K562 (cell line): ENCODE measurements around the gene KAT2B. TPM values are rescaled to one million over a fixed set of nuclear protein-coding genes. Genes with fewer than 3 reads are reported as not detected.

Experiments
- ARID1B ChIP-seq: fragments of 450-650 bp; IDR thresholded peaks from 2 replicates; pipeline ENCODE4 v1.6.1; 2016; ENCODE audit warnings: antibody characterized with exemption, mild to moderate bottlenecking, inconsistent platforms
- BMI1 ChIP-seq: fragments of 150-350 bp; IDR thresholded peaks from 2 replicates; pipeline ENCODE4 v1.6.1; 2014; ENCODE audit warnings: low read length
- BRF1 ChIP-seq: IDR thresholded peaks from 3 replicates; pipeline ENCODE4 v1.6.1; 2011; ENCODE audit warnings: borderline replicate concordance, mild to moderate bottlenecking; ENCODE audit not compliant: insufficient read length; ENCODE audit errors: extremely low read depth
- CBFA2T2 ChIP-seq: fragments of 450-650 bp; conservative IDR thresholded peaks from 2 replicates; pipeline ENCODE4 v1.6.1; 2017; ENCODE audit warnings: mild to moderate bottlenecking
- CBFA2T3 ChIP-seq: fragments of 450-650 bp; IDR thresholded peaks from 2 replicates; pipeline ENCODE4 v1.6.1; 2017
- CSDE1 ChIP-seq, 2 experiments: fragments of 450-650 bp; IDR thresholded peaks; 2 replicates each; pipeline ENCODE4 v1.6.1; 2016; ENCODE audit warnings: mild to moderate bottlenecking in 1 of 2
- DMBX1 ChIP-seq: fragments of 250-450 bp; sonication (Bioruptor Pico); IDR thresholded peaks from 2 replicates; pipeline ENCODE4 v1.8.0; 2022; ENCODE audit warnings: inconsistent platforms, mild to moderate bottlenecking, moderate library complexity, borderline replicate concordance
- DPF2 ChIP-seq: fragments of 450-650 bp; IDR thresholded peaks from 2 replicates; pipeline ENCODE4 v1.6.1; 2016
- EP300 ChIP-seq: IDR thresholded peaks from 2 replicates; pipeline ENCODE4 v1.6.1; 2012; ENCODE audit warnings: low read length, improper control_type of control experiment
- FOXJ2 ChIP-seq: fragments of 200-800 bp; sonication (Bioruptor generic); IDR thresholded peaks from 2 replicates; pipeline ENCODE4 v1.6.1; 2016; ENCODE audit warnings: missing genetic modification characterization, missing compliant biosample characterization
- HCFC1 ChIP-seq: IDR thresholded peaks from 2 replicates; pipeline ENCODE4 v1.6.1; 2012; ENCODE audit warnings: low read depth, low read length, improper control_type of control experiment
- HDAC1 ChIP-seq, 2 experiments: fragments of 450-650 bp; IDR thresholded peaks; 2 replicates each; pipeline ENCODE4 v1.6.1; 2016 to 2017; ENCODE audit warnings: inconsistent platforms in 1 of 2, mild to moderate bottlenecking in 1 of 2, moderate library complexity in 1 of 2
- HLTF ChIP-seq: fragments of 450-650 bp; IDR thresholded peaks from 2 replicates; pipeline ENCODE4 v1.6.1; 2016
- HMG20A ChIP-seq: fragments of 450-650 bp; formaldehyde crosslinking; conservative IDR thresholded peaks from 2 replicates; pipeline ENCODE4 v1.4.0; 2020; ENCODE audit warnings: mild to moderate bottlenecking, mixed read lengths
- HNRNPL ChIP-seq: fragments of 200-400 bp; formaldehyde crosslinking; IDR thresholded peaks from 2 replicates; pipeline ENCODE4 v1.6.1; 2017; ENCODE audit warnings: low read depth, mild to moderate bottlenecking, low read length
- JUND ChIP-seq, 2 experiments: IDR thresholded peaks; 2 replicates in 1 of 2; 3 replicates in 1 of 2; pipeline ENCODE4 v1.6.1; 2011; ENCODE audit warnings: borderline replicate concordance in 2 of 2, low read depth in 2 of 2, low read length in 2 of 2, improper control_type of control experiment in 1 of 2, missing biosample characterization in 1 of 2, missing genetic modification characterization in 1 of 2, missing genetic modification reagents in 1 of 2
- KDM4B ChIP-seq, 2 experiments: fragments of 450-650 bp in 1 of 2; sonication (generic) in 1 of 2; IDR thresholded peaks; 2 replicates each; pipeline ENCODE4 v1.6.1; 2016 to 2017; ENCODE audit warnings: borderline replicate concordance in 2 of 2, antibody characterized with exemption in 1 of 2, low read depth in 1 of 2, mild to moderate bottlenecking in 1 of 2
- KLF16 ChIP-seq: IDR thresholded peaks from 2 replicates; pipeline ENCODE4 v1.6.1; 2016; ENCODE audit warnings: antibody characterized with exemption
- MCM5 ChIP-seq: fragments of 450-650 bp; IDR thresholded peaks from 2 replicates; pipeline ENCODE4 v1.6.1; 2016; ENCODE audit warnings: low read depth
- NBN ChIP-seq: fragments of 450-650 bp; IDR thresholded peaks from 2 replicates; pipeline ENCODE4 v1.6.1; 2016; ENCODE audit warnings: low read depth, mild to moderate bottlenecking
- NCOR1 ChIP-seq: fragments of 450-650 bp; IDR thresholded peaks from 2 replicates; pipeline ENCODE4 v1.6.1; 2016; ENCODE audit warnings: mild to moderate bottlenecking, moderate library complexity
- PML ChIP-seq: IDR thresholded peaks from 2 replicates; pipeline ENCODE4 v1.6.1; 2012; ENCODE audit warnings: low read length, inconsistent platforms
- POLR2AphosphoS5 ChIP-seq: IDR thresholded peaks from 2 replicates; pipeline ENCODE4 v1.6.1; 2011; ENCODE audit warnings: mild to moderate bottlenecking, low read depth, low read length, moderate library complexity; ENCODE audit not compliant: control insufficient read depth, insufficient read depth
- SMAD4 ChIP-seq: fragments of 250-450 bp; sonication (Bioruptor Pico); conservative IDR thresholded peaks from 2 replicates; pipeline ENCODE4 v1.8.0; 2021; ENCODE audit warnings: inconsistent platforms, mild to moderate bottlenecking, moderate library complexity
- SMARCA4 ChIP-seq: fragments of 450-650 bp; IDR thresholded peaks from 2 replicates; pipeline ENCODE4 v1.6.1; 2016
- SRF ChIP-seq, 2 experiments: fragments of 250-450, 450-650 bp in 1 of 2; sonication (Bioruptor Pico) in 1 of 2; sonication (generic) in 1 of 2; formaldehyde crosslinking; IDR thresholded peaks; 2 replicates each; pipeline versions ENCODE4 v1.5.0 to v1.5.1; 2020 to 2022; ENCODE audit warnings: mild to moderate bottlenecking in 1 of 2, missing genetic modification reagents in 1 of 2
- TEAD4 ChIP-seq, 2 experiments: sonication (generic) in 1 of 2; formaldehyde crosslinking in 1 of 2; IDR thresholded peaks; 2 replicates each; pipeline versions ENCODE4 v1.6.1 to v1.8.0; 2012 to 2022; ENCODE audit warnings: borderline replicate concordance in 1 of 2, inconsistent platforms in 1 of 2, low read length in 1 of 2, mild to moderate bottlenecking in 1 of 2, missing genetic modification reagents in 1 of 2
- THRA ChIP-seq: fragments of 450-650 bp; IDR thresholded peaks from 2 replicates; pipeline ENCODE4 v1.6.1; 2017; ENCODE audit warnings: mild to moderate bottlenecking, moderate library complexity
- TRIM24 ChIP-seq, 2 experiments: fragments of 450-650 bp; IDR thresholded peaks; 2 replicates each; pipeline ENCODE4 v1.6.1; 2016
- polyA plus RNA-seq, 8 experiments: library from polyadenylated mRNA; depleted of rRNA in 4 of 8; stranded (reverse) in 5 of 8; unstranded in 3 of 8; fragments of >200 nt; fragmentation: Nextera tagmentation in 2 of 8; fragmentation: Illumina TruSeq in 1 of 8; extraction: Ambion mirVana in 2 of 8; extraction: Trizol in 1 of 8; gene quantifications; 2 replicates each; pipeline versions ENCODE4 v1.2.1 to v1.2.3, GENCODE V29; 2011 to 2014; ENCODE audit warnings: inconsistent platforms in 1 of 8, missing spikeins in 1 of 8
- total RNA-seq, 7 experiments: library from RNA; depleted of rRNA in 6 of 7; stranded (reverse); fragments of >200 nt in 6 of 7; fragmentation: Illumina TruSeq in 2 of 7; extraction: Trizol in 2 of 7; gene quantifications; 2 replicates each; pipeline versions ENCODE4 v1.2.1 to v1.2.3, GENCODE V29; 2011 to 2021; ENCODE audit warnings: low replicate concordance in 1 of 7
- TF ChIP-seq, protein P1 (sequence below): sonication (generic); formaldehyde crosslinking; IDR thresholded peaks from 2 replicates; pipeline ENCODE4 v1.8.0; 2022; ENCODE audit warnings: missing genetic modification reagents, mild to moderate bottlenecking, borderline replicate concordance

Gene KAT2B
- total and polyA plus RNA-seq, 9 of the 15 experiments (the other 6 are each of a cell fraction or from before 2014, with no cell fraction given), result 3.3 to 14.9 (median 12.2) TPM

DNA sequence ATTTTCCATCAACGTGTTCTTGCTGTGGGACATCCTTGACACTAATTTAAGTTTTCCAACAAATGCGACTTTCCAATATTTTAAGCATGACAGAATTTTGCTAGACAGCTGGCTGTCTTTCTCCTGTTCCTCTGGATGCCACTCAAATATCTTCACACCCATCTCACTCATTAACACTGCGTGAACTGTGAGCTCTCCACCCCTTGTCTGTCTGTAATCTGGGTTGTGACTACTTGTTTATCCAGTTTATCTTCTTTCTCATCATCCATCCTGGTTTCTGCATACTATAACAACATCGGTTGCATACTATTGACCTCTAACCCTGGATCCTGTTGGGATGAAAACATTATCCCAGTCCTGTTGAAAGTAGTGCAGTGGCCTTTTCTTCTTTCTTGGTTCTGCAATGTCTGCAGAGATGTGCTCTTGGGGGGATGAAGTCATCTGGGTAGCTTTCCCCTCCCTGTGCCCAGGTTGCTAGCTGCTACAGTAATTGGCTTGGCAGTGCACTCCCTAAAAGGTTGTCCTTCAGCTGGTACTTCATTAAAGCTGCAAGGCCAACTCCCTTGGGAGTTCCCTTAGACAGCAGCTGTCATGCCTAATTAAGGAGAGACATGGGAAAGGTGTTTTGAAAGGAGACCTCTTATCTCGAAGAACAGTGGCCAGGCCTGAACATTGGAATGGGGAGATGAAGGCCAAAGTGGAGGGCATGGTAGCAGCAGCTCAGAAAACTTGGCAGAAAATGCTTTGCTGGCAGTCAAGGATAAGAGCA is 24.7 kb downstream of the KAT2B start (continued):
- TF ChIP-seq THRA, result no peak
- TF ChIP-seq CBFA2T3, result peak; percentile 95
- no peak for TF ChIP-seq FOXJ2 (tag)
- TF ChIP-seq TRIM24 (IDR thresholded peaks at IDR 0.05), result peak; percentile 61 to 72; a peak in 3 of 4 replicates
- TF ChIP-seq SMARCA4, result peak; percentile 60
- TF ChIP-seq TEAD4 (IDR thresholded peaks at IDR 0.05; ENCODE audit: low read length), result peak; percentile 87
- TF ChIP-seq TEAD4 (CRISPR knock-in tag; IDR thresholded peaks at IDR 0.05; ENCODE audit: borderline replicate concordance), result no peak
- TF ChIP-seq PML, result peak; percentile 67
- TF ChIP-seq DPF2, result peak; percentile 69
- TF ChIP-seq HCFC1, result no peak
- TF ChIP-seq EP300, result peak; percentile 57; the same call in 1 of the 2 replicates
- TF ChIP-seq MCM5, result no peak
- TF ChIP-seq BMI1, result no peak
- TF ChIP-seq KDM4B (IDR thresholded peaks at IDR 0.05; ENCODE audit: borderline replicate concordance in 2 of 2, low read depth in 1 of 2), result no peak
- peak; percentile 92 for TF ChIP-seq CBFA2T2
- TF ChIP-seq NCOR1, result peak; percentile 88
- TF ChIP-seq, protein P1, sequence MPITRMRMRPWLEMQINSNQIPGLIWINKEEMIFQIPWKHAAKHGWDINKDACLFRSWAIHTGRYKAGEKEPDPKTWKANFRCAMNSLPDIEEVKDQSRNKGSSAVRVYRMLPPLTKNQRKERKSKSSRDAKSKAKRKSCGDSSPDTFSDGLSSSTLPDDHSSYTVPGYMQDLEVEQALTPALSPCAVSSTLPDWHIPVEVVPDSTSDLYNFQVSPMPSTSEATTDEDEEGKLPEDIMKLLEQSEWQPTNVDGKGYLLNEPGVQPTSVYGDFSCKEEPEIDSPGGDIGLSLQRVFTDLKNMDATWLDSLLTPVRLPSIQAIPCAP, result no peak
- 0 out of 2 replicates have a peak, but pooled peaks have one; percentile 27 for TF ChIP-seq JUND (IDR thresholded peaks at IDR 0.05; ENCODE audit: borderline replicate concordance, low read depth, low read length)
- no peak for TF ChIP-seq JUND (tag; IDR thresholded peaks at IDR 0.05; ENCODE audit: borderline replicate concordance, low read depth, low read length)
- TF ChIP-seq HNRNPL, result no peak
- no peak for TF ChIP-seq BRF1
- TF ChIP-seq SMAD4 (CRISPR knock-in tag), result peak; percentile 31; the same call in 1 of the 2 replicates
- peak in 1 of 2 experiments; percentile 61; a peak in 1 of 4 replicates for TF ChIP-seq HDAC1 (IDR thresholded peaks at IDR 0.05)
- no peak for TF ChIP-seq HLTF
- peak; percentile 56; the same call in 1 of the 2 replicates for TF ChIP-seq KLF16
- peak; percentile 88 for TF ChIP-seq ARID1B
- no peak for TF ChIP-seq CSDE1 (IDR thresholded peaks at IDR 0.05)
- TF ChIP-seq HMG20A, result no peak
- peak in 1 of 2 experiments; percentile 92; a peak in 2 of 4 replicates for TF ChIP-seq SRF (CRISPR knock-in tag; IDR thresholded peaks at IDR 0.05)
- TF ChIP-seq DMBX1, result 0 out of 2 replicates have a peak, but pooled peaks have one; percentile 53
- TF ChIP-seq NBN, result no peak
- peak; percentile 86 for TF ChIP-seq POLR2AphosphoS5
